Activated CD4-positive, alpha-beta T cell treated with anti-CD3 and anti-CD28 coated beads for 4 hours (primary cell): Measurements from ENCODE around the gene DIS3L2.

Source experiments
- DNase-seq, 2 donors: peaks; one replicate each; pipeline ENCODE4 v3.0.0-alpha.2; 2020

DIS3L2 gene

GRCh38 chr2:232200195-232200594, 238.7 kb downstream of the DIS3L2 start:
- DNase-seq, result no peak

- no peak for DNase-seq
Measured at GRCh38 chr2:232203166-232203891, 241.8 kb downstream of the DIS3L2 start.

- DNase-seq, result no peak
Measured at GRCh38 chr2:232203936-232204335, 242.4 kb downstream of the DIS3L2 start.

GRCh38 chr2:232204457-232204931, 243.0 kb downstream of the DIS3L2 start:
- DNase-seq, result no peak

GRCh38 chr2:232207174-232207573, 245.7 kb downstream of the DIS3L2 start:
- DNase-seq, result no peak

GRCh38 chr2:232210306-232210705, 248.8 kb downstream of the DIS3L2 start:
- DNase-seq, result no peak

- no peak for DNase-seq
Measured at GRCh38 chr2:232211743-232212686, 250.5 kb downstream of the DIS3L2 start.

- no peak for DNase-seq
Measured at GRCh38 chr2:232213176-232213575, 251.7 kb downstream of the DIS3L2 start.

- DNase-seq, result no peak
Measured at GRCh38 chr2:232214053-232214452, 252.5 kb downstream of the DIS3L2 start.

GRCh38 chr2:232216028-232216427, 254.5 kb downstream of the DIS3L2 start:
- DNase-seq, result no peak

GRCh38 chr2:232218778-232219495, 257.4 kb downstream of the DIS3L2 start:
- DNase-seq, result no peak

GRCh38 chr2:232219496-232219870, 258.0 kb downstream of the DIS3L2 start:
- no peak for DNase-seq

GRCh38 chr2:232219932-232220331, 258.4 kb downstream of the DIS3L2 start:
- DNase-seq, result no peak

- DNase-seq, result no peak
Measured at GRCh38 chr2:232225429-232225828, 263.9 kb downstream of the DIS3L2 start.

- DNase-seq, result no peak
Measured at GRCh38 chr2:232225895-232226294, 264.4 kb downstream of the DIS3L2 start.

- DNase-seq, result no peak
Measured at GRCh38 chr2:232228332-232228731, 266.8 kb downstream of the DIS3L2 start.

GRCh38 chr2:232228971-232229894, 267.7 kb downstream of the DIS3L2 start:
- DNase-seq, result no peak

- DNase-seq, result no peak
Measured at GRCh38 chr2:232229911-232230310, 268.4 kb downstream of the DIS3L2 start.

GRCh38 chr2:232230560-232230959, 269.0 kb downstream of the DIS3L2 start:
- DNase-seq, result no peak

GRCh38 chr2:232231554-232231953, 270.0 kb downstream of the DIS3L2 start:
- no peak for DNase-seq

GRCh38 chr2:232232915-232233314, 271.4 kb downstream of the DIS3L2 start:
- DNase-seq, result no peak
